ENCODE measurements around the gene RBM42.
"Not testable (repeated sequence)": the region's sequence is repeated elsewhere in the genome, so short reads cannot be mapped to it uniquely, and the experiment has no call there.

RBM42 gene

GRCh38 chr19:35621708-35622107, 7.1 kb upstream of the RBM42 start:
- no peak for DNase-seq

DNA sequence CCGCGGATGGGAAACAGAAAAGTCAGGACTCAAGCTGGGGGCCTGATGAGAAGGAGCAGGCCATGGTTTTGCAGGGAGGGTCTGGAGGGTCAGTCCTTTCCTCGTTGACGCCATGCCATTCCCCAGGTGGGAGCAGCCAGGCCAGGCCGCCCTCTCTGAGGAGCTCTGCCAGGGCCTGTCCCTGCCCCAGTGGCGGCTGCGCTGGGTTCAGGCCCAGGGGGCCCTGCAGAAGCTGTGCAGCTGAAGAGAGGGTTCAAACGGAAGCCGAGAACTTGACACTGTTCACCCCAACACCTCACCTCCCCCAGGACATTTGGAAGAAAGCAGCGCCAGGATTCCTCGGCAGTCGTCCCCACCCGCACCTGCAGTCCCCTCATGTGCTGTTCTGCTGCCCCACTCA, 6.1 kb upstream of the RBM42 start:
- no peak for DNase-seq

GRCh38 chr19:35623327-35624010, 5.4 kb upstream of the RBM42 start:
- no peak for DNase-seq

DNA sequence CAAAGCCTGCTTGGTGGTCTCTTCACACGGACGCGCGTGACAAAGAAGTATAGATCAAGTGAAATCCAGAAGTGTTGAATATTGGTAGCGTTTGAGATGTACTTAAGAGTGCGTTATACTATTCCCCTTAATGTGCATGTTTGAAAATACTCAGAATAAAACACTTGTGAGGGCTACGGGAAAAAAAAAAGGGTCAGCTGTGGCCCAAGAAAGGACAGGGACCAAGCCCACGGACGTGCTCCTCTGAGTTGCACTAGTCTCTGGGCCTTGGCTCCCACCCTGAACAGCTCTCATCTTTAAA, 622 bp upstream of the RBM42 start:
- DNase-seq = no peak

- DNase-seq = no peak
Observed at GRCh38 chr19:35629332-35629633, 447 bp downstream of the RBM42 start.

- no peak for DNase-seq
Observed at GRCh38 chr19:35633727-35634440, 5.0 kb downstream of the RBM42 start.

- no peak for DNase-seq
Observed at GRCh38 chr19:35636651-35637050, 7.8 kb downstream of the RBM42 start.

- DNase-seq = no peak
Observed at GRCh38 chr19:35637165-35637564, 8.3 kb downstream of the RBM42 start.

DNA sequence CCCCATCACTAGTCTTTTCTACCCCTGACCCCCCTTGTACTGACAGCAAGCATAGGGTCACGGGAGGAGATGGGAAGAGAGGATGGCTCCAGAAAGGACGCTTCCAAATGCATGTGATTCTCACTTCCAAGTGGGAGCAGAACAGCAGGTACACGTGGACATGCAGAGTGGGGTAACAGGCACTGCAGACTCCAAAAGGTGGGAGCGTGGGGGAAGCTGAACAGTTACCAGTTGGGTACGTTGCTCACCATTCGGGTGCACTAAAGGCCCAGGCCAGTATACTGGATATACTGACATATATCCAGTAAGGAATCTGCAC, 10.4 kb downstream of the RBM42 start:
- no peak for DNase-seq

GRCh38 chr19:35639863-35640262, 11.0 kb downstream of the RBM42 start:
- no peak for DNase-seq

DNA sequence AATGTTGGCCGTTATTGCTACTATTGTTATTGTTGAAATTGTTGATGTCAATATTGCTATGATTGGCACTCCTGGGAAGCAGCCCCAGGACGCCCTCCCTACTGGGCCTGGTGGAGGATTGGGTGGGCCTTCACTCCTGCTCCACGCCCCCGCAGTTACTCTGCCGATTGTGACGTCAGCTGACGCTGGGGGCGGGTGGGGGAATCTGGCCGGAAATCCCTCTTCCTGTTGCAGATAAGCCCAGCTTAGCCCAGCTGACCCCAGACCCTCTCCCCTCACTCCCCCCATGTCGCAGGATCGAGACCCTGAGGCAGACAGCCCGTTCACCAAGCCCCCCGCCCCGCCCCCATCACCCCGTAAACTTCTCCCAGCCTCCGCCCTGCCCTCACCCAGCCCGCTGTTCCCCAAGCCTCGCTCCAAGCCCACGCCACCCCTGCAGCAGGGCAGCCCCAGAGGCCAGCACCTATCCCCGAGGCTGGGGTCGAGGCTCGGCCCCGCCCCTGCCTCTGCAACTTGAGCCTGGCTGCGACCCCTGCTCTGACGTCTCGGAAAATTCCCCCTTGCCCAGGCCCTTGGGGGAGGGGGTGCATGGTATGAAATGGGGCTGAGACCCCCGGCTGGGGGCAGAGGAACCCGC, 12.8 kb downstream of the RBM42 start, which contains the start of gene ETV2:
TSS of gene ETV2 (plus strand) at position 231 of the 637 bp plus-strand sequence. CDS start 716 bp downstream, outside the sequence.
- DNase-seq = peak; percentile 64

DNA sequence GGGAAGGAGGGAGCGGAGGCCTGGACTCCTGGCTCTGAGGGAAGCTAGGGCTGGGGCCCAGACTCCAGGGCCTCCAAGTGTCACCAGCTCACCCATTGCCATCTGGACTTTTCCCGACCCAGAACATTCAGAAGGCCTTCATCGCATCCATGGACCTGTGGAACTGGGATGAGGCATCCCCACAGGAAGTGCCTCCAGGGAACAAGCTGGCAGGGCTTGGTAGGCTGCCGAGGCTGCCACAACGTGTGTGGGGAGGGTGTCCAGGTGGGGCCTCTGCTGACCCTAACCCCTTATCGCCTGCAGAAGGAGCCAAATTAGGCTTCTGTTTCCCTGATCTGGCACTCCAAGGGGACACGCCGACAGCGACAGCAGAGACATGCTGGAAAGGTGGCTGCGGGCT, 13.5 kb downstream of the RBM42 start:
- no peak for DNase-seq

DNA sequence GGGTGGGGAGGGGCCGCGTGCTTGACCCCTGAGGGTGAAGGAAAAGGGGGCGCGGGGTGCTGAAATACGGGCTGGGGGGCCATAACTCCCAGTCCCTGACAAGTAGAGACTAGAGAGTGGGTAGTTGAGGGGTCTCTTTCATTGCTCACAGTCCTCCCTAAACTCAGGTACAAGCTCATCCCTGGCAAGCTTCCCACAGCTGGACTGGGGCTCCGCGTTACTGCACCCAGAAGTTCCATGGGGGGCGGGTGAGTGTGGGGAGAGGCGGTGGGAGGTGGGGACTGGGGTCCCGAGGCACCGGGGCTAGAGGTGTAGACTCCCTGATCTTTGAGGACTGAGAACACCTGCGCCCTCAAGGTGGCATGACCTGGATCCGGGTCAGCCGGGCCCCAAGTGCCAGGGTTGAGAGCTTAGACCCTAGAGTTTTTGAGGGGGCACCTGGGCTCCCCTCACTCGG, 14.0 kb downstream of the RBM42 start:
- DNase-seq = peak; percentile 43

DNA sequence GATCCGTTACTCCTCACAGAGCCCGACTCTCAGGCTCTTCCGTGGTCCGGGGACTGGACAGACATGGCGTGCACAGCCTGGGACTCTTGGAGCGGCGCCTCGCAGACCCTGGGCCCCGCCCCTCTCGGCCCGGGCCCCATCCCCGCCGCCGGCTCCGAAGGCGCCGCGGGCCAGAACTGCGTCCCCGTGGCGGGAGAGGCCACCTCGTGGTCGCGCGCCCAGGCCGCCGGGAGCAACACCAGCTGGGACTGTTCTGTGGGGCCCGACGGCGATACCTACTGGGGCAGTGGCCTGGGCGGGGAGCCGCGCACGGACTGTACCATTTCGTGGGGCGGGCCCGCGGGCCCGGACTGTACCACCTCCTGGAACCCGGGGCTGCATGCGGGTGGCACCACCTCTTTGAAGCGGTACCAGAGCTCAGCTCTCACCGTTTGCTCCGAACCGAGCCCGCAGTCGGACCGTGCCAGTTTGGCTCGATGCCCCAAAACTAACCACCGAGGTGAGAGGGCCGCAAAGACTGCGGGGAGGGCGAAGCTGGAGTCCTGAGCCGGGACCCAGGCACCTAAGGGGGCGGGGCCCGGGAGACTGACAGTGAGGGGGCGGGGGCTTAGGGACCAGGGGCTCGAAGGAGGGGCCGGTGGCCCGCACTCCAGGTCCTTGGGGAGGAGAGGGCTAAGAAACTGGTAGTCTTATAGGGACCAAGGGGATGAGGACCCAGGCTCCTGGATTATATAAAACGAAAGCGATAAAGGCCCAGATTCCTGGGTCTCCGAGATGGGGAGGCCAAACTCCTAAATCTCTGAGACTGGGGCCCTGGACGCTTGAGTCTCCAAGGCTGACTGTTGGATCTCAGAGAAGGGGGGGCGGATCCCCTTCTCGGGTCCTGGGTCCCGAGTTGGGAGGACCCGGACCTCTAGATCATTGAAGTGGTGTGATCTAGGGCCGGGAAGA, 14.7 kb downstream of the RBM42 start:
- DNase-seq = peak; percentile 87

GRCh38 chr19:35644206-35644986, 15.6 kb downstream of the RBM42 start:
- peak; percentile 97 for DNase-seq

DNA sequence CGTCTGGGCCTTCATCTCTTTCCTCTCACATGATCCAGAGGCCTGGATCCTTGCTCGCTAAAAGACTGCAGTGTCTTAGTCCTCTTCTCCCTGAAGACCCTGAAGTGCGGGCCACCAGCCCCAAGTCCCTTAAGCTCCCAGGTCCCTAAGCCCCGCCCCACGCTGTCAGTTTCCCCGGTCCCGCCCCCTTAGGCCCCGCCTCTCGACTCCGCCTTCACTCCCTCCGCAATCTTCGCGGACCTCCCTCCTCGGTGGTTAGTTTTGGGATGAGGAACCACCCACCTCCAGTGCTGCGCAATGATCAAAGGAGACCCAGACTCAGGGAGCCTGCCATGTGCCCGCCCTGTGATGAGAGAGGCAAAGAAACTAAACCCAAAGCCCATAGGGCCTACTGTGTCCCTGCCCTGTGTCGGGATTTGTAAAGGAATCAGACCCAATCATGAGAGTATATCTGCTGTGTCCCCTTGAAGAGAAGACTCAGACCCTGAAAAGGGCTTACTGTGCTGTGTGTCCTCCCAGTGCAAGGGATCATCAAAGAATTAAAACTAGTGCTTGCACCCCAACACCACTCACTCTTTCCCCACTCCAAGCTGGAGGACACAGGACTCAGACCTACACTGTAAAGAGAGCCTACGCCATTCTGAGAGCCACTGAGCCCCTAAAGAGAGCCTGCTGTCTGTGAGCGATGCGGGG, 16.3 kb downstream of the RBM42 start:
- peak; percentile 84 for DNase-seq

- DNase-seq = no peak
Observed at GRCh38 chr19:35645680-35646511, 17.1 kb downstream of the RBM42 start.

- DNase-seq = peak; percentile 97
Observed at GRCh38 chr19:35648017-35648961, 19.5 kb downstream of the RBM42 start, which contains the start of gene COX6B1. COX6B1 (plus strand) TSS chr19:35648323; CDS start chr19:35651244, 2,921 bp downstream.

GRCh38 chr19:35650581-35650980, 21.7 kb downstream of the RBM42 start:
- no peak for DNase-seq

- DNase-seq = not testable (repeated sequence)
Observed at GRCh38 chr19:35654828-35655227, 26.0 kb downstream of the RBM42 start.
